Measurements from ENCODE around the gene TMEM258.

DNA sequence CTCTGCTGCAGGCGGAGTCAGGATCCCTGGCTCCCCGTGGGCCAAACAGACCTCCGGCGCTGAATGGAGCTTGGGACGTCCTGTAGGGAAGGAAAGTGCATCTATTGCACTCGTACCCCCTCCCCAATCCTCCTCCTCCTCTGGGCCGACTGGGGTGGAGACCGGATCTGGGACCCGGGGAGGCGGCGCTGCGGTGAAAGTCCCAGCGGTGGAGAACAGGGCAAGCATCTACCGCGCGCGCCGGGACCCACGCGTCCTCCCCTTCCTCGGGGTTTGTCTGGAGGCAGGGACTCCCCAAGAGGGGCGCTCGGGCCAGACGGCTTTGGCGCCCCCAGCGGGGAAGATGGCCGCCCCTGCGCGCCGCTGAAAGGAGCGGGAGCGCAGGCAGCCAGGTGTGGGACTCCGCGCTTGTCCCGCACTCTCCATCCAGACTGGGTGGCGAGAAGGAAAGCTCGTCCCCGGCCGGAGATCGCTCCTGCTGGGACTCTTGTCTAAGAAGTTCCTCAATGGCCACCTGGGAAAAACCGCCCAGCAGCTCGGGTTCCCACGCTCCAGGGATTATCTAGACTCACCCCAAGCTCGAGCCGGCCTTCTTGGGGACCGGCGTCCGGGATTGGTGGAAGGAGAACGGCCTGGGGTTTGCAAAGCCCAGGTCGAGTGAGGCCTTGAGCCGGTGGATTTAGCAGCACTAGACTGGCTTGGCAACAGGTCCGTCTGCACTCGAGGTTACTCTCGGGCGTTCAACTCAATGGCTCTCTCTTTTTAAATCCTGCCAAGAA is 36.4 kb upstream of the TMEM258 start:
- TF ChIP-seq, protein P1, sequence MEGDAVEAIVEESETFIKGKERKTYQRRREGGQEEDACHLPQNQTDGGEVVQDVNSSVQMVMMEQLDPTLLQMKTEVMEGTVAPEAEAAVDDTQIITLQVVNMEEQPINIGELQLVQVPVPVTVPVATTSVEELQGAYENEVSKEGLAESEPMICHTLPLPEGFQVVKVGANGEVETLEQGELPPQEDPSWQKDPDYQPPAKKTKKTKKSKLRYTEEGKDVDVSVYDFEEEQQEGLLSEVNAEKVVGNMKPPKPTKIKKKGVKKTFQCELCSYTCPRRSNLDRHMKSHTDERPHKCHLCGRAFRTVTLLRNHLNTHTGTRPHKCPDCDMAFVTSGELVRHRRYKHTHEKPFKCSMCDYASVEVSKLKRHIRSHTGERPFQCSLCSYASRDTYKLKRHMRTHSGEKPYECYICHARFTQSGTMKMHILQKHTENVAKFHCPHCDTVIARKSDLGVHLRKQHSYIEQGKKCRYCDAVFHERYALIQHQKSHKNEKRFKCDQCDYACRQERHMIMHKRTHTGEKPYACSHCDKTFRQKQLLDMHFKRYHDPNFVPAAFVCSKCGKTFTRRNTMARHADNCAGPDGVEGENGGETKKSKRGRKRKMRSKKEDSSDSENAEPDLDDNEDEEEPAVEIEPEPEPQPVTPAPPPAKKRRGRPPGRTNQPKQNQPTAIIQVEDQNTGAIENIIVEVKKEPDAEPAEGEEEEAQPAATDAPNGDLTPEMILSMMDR (IDR thresholded peaks at IDR 0.05; ENCODE audit: low read depth, low read length, missing input control) = no peak
- TF ChIP-seq RAD21 (IDR thresholded peaks at IDR 0.05) (no peak), YY1 (IDR thresholded peaks at IDR 0.05) (peak; percentile 63), TAF1 (conservative IDR thresholded peaks at IDR 0.05) (no peak), HNF4G (IDR thresholded peaks at IDR 0.05) (no peak), MAX (IDR thresholded peaks at IDR 0.05) (no peak)
- TF ChIP-seq, protein P2, sequence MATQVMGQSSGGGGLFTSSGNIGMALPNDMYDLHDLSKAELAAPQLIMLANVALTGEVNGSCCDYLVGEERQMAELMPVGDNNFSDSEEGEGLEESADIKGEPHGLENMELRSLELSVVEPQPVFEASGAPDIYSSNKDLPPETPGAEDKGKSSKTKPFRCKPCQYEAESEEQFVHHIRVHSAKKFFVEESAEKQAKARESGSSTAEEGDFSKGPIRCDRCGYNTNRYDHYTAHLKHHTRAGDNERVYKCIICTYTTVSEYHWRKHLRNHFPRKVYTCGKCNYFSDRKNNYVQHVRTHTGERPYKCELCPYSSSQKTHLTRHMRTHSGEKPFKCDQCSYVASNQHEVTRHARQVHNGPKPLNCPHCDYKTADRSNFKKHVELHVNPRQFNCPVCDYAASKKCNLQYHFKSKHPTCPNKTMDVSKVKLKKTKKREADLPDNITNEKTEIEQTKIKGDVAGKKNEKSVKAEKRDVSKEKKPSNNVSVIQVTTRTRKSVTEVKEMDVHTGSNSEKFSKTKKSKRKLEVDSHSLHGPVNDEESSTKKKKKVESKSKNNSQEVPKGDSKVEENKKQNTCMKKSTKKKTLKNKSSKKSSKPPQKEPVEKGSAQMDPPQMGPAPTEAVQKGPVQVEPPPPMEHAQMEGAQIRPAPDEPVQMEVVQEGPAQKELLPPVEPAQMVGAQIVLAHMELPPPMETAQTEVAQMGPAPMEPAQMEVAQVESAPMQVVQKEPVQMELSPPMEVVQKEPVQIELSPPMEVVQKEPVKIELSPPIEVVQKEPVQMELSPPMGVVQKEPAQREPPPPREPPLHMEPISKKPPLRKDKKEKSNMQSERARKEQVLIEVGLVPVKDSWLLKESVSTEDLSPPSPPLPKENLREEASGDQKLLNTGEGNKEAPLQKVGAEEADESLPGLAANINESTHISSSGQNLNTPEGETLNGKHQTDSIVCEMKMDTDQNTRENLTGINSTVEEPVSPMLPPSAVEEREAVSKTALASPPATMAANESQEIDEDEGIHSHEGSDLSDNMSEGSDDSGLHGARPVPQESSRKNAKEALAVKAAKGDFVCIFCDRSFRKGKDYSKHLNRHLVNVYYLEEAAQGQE (IDR thresholded peaks at IDR 0.05) = no peak
